Measurements from ENCODE around the gene CNTN1. TPM values are rescaled to one million over a fixed set of nuclear protein-coding genes. Genes with fewer than 3 reads are reported as not detected.

Gene CNTN1
- total RNA-seq, 1 experiment from 2014 or later: 4.6 TPM

GRCh38 chr12:40762072-40762471 is 69.8 kb downstream of the CNTN1 start:
- H3K27ac ChIP-seq: no peak overlapping the region

GRCh38 chr12:40768125-40768864 is 76.1 kb downstream of the CNTN1 start:
- DNase-seq (ENCODE audit: low read depth in 1 of 2, low spot score in 2 of 2): no peak
- no peaks in the 10 kb centered on the region for H3K36me3 ChIP-seq
- 0 out of 2 replicates have a peak, but pooled peaks cover 4% of the 10 kb centered on the region for H3K27me3 ChIP-seq (replicated peaks)
- H3K4me3 ChIP-seq: no peak overlapping the region
- H3K4me1 ChIP-seq (replicated peaks): no peaks in the 10 kb centered on the region
- no peak overlapping the region for H3K27ac ChIP-seq
- no peaks in the 10 kb centered on the region for H3K9me3 ChIP-seq (replicated peaks)

More at GRCh38 chr12:40762072-40762471, 69.8 kb downstream of the CNTN1 start:
- no peak for DNase-seq (ENCODE audit: low read depth in 1 of 2, low spot score in 2 of 2)
- Histone ChIP-seq H3K4me3 (no peak overlapping the region), H3K9me3 (replicated peaks) (no peaks in the 10 kb centered on the region), H3K36me3 (no peaks in the 10 kb centered on the region), H3K27me3 (replicated peaks) (no peaks in the 10 kb centered on the region), H3K4me1 (replicated peaks) (no peaks in the 10 kb centered on the region)

GRCh38 chr12:40769846-40770245 is 77.6 kb downstream of the CNTN1 start:
- DNase-seq (ENCODE audit: low read depth in 1 of 2, low spot score in 2 of 2): no peak
- H3K4me1 ChIP-seq (replicated peaks): no peaks in the 10 kb centered on the region
- no peaks in the 10 kb centered on the region for H3K9me3 ChIP-seq (replicated peaks)
- 0 out of 2 replicates have a peak, but pooled peaks cover 4% of the 10 kb centered on the region for H3K27me3 ChIP-seq (replicated peaks)
- no peaks in the 10 kb centered on the region for H3K36me3 ChIP-seq
- no peak overlapping the region for H3K27ac ChIP-seq
- H3K4me3 ChIP-seq: no peak overlapping the region

GRCh38 chr12:40770781-40771180 is 78.5 kb downstream of the CNTN1 start:
- no peaks in the 10 kb centered on the region for H3K4me1 ChIP-seq (replicated peaks)
- H3K9me3 ChIP-seq (replicated peaks): no peaks in the 10 kb centered on the region
- no peaks in the 10 kb centered on the region for H3K36me3 ChIP-seq
- H3K4me3 ChIP-seq: no peak overlapping the region
- no peak overlapping the region for H3K27ac ChIP-seq
- 0 out of 2 replicates have a peak, but pooled peaks cover 4% of the 10 kb centered on the region for H3K27me3 ChIP-seq (replicated peaks)
- no peak for DNase-seq (ENCODE audit: low read depth in 1 of 2, low spot score in 2 of 2)

GRCh38 chr12:40775661-40776060 is 83.4 kb downstream of the CNTN1 start:
- no peak for DNase-seq (ENCODE audit: low read depth in 1 of 2, low spot score in 2 of 2)
- H3K4me1 ChIP-seq (replicated peaks): no peaks in the 10 kb centered on the region
- H3K4me3 ChIP-seq: no peak overlapping the region
- 0 out of 2 replicates have a peak, but pooled peaks cover 4% of the 10 kb centered on the region for H3K27me3 ChIP-seq (replicated peaks)
- H3K36me3 ChIP-seq: no peaks in the 10 kb centered on the region
- H3K27ac ChIP-seq: no peak overlapping the region
- no peaks in the 10 kb centered on the region for H3K9me3 ChIP-seq (replicated peaks)

- Histone ChIP-seq H3K4me1 (replicated peaks) (no peaks in the 10 kb centered on the region), H3K27ac (no peak overlapping the region), H3K4me3 (no peak overlapping the region), H3K27me3 (replicated peaks) (no peaks in the 10 kb centered on the region), H3K9me3 (replicated peaks) (no peaks in the 10 kb centered on the region; the same call in 1 of the 2 replicates), H3K36me3 (no peaks in the 10 kb centered on the region)
- no peak for DNase-seq (ENCODE audit: low read depth in 1 of 2, low spot score in 2 of 2)
These were observed 91.9 kb downstream of the CNTN1 start for GRCh38 chr12:40784102-40784501.

GRCh38 chr12:40788276-40788675 is 96.0 kb downstream of the CNTN1 start:
- Histone ChIP-seq H3K27me3 (replicated peaks) (no peaks in the 10 kb centered on the region), H3K27ac (no peak overlapping the region), H3K4me1 (replicated peaks) (no peaks in the 10 kb centered on the region), H3K36me3 (no peaks in the 10 kb centered on the region), H3K9me3 (replicated peaks) (no peaks in the 10 kb centered on the region; the same call in 1 of the 2 replicates), H3K4me3 (no peak overlapping the region)
- no peak for DNase-seq (ENCODE audit: low read depth in 1 of 2, low spot score in 2 of 2)

- Histone ChIP-seq H3K4me3 (no peak overlapping the region), H3K36me3 (no peaks in the 10 kb centered on the region), H3K27me3 (replicated peaks) (no peaks in the 10 kb centered on the region), H3K27ac (no peak overlapping the region), H3K4me1 (replicated peaks) (no peaks in the 10 kb centered on the region), H3K9me3 (replicated peaks) (no peaks in the 10 kb centered on the region)
- no peak for DNase-seq (ENCODE audit: low read depth in 1 of 2, low spot score in 2 of 2)
These were observed 100.7 kb downstream of the CNTN1 start for GRCh38 chr12:40792792-40793386.

- Histone ChIP-seq H3K36me3 (no peaks in the 10 kb centered on the region), H3K27ac (no peak overlapping the region), H3K27me3 (replicated peaks) (no peaks in the 10 kb centered on the region), H3K4me3 (no peak overlapping the region), H3K9me3 (replicated peaks) (no peaks in the 10 kb centered on the region), H3K4me1 (replicated peaks) (no peaks in the 10 kb centered on the region)
- no peak for DNase-seq (ENCODE audit: low read depth in 1 of 2, low spot score in 2 of 2)
These were observed 101.2 kb downstream of the CNTN1 start for GRCh38 chr12:40793471-40793870.

GRCh38 chr12:40794087-40794486 is 101.8 kb downstream of the CNTN1 start:
- H3K4me3 ChIP-seq: no peak overlapping the region
- no peaks in the 10 kb centered on the region for H3K27me3 ChIP-seq (replicated peaks)
- H3K9me3 ChIP-seq (replicated peaks): no peaks in the 10 kb centered on the region
- no peak overlapping the region for H3K27ac ChIP-seq
- H3K4me1 ChIP-seq (replicated peaks): no peaks in the 10 kb centered on the region
- DNase-seq (ENCODE audit: low read depth in 1 of 2, low spot score in 2 of 2): no peak
- H3K36me3 ChIP-seq: no peaks in the 10 kb centered on the region

GRCh38 chr12:40801082-40801481 is 108.8 kb downstream of the CNTN1 start:
- Histone ChIP-seq H3K9me3 (replicated peaks) (no peaks in the 10 kb centered on the region), H3K4me3 (no peak overlapping the region), H3K27ac (no peak overlapping the region), H3K36me3 (no peaks in the 10 kb centered on the region), H3K4me1 (replicated peaks) (no peaks in the 10 kb centered on the region), H3K27me3 (replicated peaks) (no peaks in the 10 kb centered on the region)
- no peak for DNase-seq (ENCODE audit: low read depth in 1 of 2, low spot score in 2 of 2)

- DNase-seq (ENCODE audit: low read depth in 1 of 2, low spot score in 2 of 2): no peak
- Histone ChIP-seq H3K27ac (no peak overlapping the region), H3K4me1 (replicated peaks) (no peaks in the 10 kb centered on the region), H3K4me3 (no peak overlapping the region), H3K27me3 (replicated peaks) (no peaks in the 10 kb centered on the region), H3K9me3 (replicated peaks) (no peaks in the 10 kb centered on the region), H3K36me3 (no peaks in the 10 kb centered on the region)
These were observed 109.6 kb downstream of the CNTN1 start for GRCh38 chr12:40801861-40802260.

- Histone ChIP-seq H3K9me3 (replicated peaks) (no peaks in the 10 kb centered on the region), H3K27me3 (replicated peaks) (no peaks in the 10 kb centered on the region), H3K36me3 (no peaks in the 10 kb centered on the region), H3K4me1 (replicated peaks) (no peaks in the 10 kb centered on the region), H3K4me3 (no peak overlapping the region), H3K27ac (no peak overlapping the region)
- DNase-seq (ENCODE audit: low read depth in 1 of 2, low spot score in 2 of 2): no peak
These were observed 110.4 kb downstream of the CNTN1 start for GRCh38 chr12:40802656-40803055.

- no peaks in the 10 kb centered on the region for H3K27me3 ChIP-seq (replicated peaks)
- no peaks in the 10 kb centered on the region for H3K9me3 ChIP-seq (replicated peaks)
- H3K36me3 ChIP-seq: no peaks in the 10 kb centered on the region
- no peak overlapping the region for H3K27ac ChIP-seq
- no peak overlapping the region for H3K4me3 ChIP-seq
- DNase-seq (ENCODE audit: low read depth in 1 of 2, low spot score in 2 of 2): no peak
- H3K4me1 ChIP-seq (replicated peaks): no peaks in the 10 kb centered on the region
These were observed 127.3 kb downstream of the CNTN1 start for GRCh38 chr12:40819436-40820108.
